Caki2 (cell line): ENCODE results near the gene PALB2. TPM values are rescaled to one million over a fixed set of nuclear protein-coding genes. Genes with fewer than 3 reads are reported as not detected.

Experiments
- DNase-seq: peaks from one replicate; pipeline ENCODE4 v3.0.0-alpha.2; 2015; ENCODE audit warnings: low read depth
- in situ Hi-C: cut with HindIII; loops from 2 replicates; pipeline ENCODE4 v1.10.0; 2016; ENCODE audit warnings: low sequenced_read_pairs, low pct_unique_long_range_greater_than_20kb, mixed read lengths
- total RNA-seq: library from RNA; depleted of rRNA; stranded (reverse); fragments of >200 nt; shearing (Covaris generic); gene quantifications from 2 replicates; pipeline ENCODE4 v1.2.3, GENCODE V29; 2014; ENCODE audit warnings: low replicate concordance; rRNA removed

Gene PALB2
- total RNA-seq: 8.0 and 12.0 TPM in 2 replicates

DNA sequence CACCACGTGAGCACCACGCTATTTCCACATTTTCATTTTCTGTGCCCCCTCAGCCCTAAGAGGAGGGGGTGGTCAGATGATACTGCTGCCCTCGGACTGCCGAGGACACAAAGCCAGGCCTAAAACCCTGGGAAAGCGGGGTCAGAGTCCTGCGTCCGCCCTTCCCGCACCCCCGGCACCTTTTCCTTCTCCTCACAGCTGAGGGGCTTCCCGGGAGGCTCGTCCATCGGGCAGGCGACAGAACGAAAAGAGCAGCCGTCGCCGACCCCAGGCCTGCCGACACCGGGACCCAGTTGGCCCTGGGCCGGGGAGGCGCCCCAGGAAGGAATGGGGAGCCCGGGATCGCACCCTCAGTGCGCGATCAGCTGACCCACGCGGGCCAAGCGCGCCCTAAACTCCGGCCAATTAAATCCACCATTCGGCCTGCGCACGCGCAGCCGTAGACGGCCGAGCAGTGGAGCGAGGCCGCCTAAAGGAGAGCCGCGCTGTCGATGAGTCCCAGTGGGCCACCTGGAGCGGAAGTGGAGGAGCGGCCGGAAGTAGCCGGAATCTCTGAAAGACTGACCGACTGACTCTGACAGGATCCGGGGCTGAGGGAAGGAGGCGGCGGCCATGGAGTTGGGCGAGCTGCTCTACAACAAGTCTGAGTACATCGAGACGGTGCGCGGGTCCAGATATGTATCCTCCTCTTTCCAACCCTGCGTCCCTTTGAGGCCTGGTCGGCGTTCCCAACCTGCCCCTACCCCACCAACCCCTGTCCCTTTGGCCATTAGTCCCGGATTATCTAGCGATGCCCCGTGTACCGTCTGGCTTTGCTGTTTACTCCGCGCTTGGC lies at the start of gene PALB2, which contains the start of gene DCTN5:
Gene PALB2 (minus strand): TSS at position 380 of the 835 bp plus-strand sequence. CDS start 153 bp downstream, at position 227.
Gene DCTN5 (plus strand): TSS at position 536 of the 835 bp plus-strand sequence. CDS start 77 bp downstream, at position 613.
- peak; percentile 87 for DNase-seq

GRCh38 chr16:23689442-23690187 lies 48.5 kb upstream of the PALB2 start:
- no peak for DNase-seq
- in situ Hi-C loops: no loop called here

More for the DNA sequence above, at the start of gene PALB2, which contains the start of gene DCTN5:
- in situ Hi-C loops: no loop called here

- no peak for DNase-seq
- in situ Hi-C loops: no loop called here
These were observed 46.1 kb upstream of the PALB2 start for GRCh38 chr16:23687034-23687808.

DNA sequence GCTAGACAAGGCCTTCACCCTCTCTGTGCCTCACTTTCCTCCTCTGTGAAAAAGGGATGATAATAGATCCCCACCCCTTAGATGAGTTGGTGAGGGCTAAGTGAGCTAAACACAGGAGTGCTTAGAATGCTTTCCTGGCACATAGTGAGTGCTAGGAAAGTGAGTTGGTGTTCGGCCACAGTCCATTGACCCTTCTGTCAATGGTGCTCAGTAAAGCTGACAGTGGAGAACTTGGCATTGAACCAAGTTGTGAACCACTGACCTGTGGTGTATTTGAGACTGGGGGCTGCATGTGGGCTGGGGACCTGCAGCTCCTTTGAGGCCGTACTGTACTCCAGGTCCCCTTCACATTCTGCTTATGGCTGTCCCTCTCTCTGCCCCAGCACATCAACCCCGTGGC lies 42.4 kb upstream of the PALB2 start:
- no peak for DNase-seq
- in situ Hi-C loops: no loop called here

DNA sequence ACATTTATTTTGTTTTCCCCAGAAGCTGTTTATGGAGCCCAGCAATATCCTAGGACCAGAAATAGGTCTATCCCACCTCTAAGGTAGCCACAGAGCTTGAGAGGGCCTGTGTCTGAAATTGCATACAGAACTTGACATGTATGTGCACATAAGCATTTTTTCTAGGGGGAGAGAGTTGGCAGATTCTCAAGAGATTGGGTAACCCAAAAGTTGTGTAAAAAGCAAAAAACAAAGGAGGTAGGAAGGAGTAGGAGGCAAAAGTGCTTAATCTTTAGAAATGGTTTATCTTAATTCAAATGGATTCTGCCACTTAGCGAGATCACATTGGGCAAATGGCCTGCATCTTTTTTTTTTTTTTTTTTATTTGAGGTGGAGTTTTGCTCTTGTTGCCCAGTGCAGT lies 41.1 kb upstream of the PALB2 start:
- DNase-seq: no peak
- in situ Hi-C loops: no loop called here

GRCh38 chr16:23679986-23680336 lies 38.9 kb upstream of the PALB2 start:
- no peak for DNase-seq
- in situ Hi-C loops: no loop called here

GRCh38 chr16:23679274-23679985 lies 38.3 kb upstream of the PALB2 start:
- peak; percentile 52 for DNase-seq
- in situ Hi-C loops: no loop called here

DNA sequence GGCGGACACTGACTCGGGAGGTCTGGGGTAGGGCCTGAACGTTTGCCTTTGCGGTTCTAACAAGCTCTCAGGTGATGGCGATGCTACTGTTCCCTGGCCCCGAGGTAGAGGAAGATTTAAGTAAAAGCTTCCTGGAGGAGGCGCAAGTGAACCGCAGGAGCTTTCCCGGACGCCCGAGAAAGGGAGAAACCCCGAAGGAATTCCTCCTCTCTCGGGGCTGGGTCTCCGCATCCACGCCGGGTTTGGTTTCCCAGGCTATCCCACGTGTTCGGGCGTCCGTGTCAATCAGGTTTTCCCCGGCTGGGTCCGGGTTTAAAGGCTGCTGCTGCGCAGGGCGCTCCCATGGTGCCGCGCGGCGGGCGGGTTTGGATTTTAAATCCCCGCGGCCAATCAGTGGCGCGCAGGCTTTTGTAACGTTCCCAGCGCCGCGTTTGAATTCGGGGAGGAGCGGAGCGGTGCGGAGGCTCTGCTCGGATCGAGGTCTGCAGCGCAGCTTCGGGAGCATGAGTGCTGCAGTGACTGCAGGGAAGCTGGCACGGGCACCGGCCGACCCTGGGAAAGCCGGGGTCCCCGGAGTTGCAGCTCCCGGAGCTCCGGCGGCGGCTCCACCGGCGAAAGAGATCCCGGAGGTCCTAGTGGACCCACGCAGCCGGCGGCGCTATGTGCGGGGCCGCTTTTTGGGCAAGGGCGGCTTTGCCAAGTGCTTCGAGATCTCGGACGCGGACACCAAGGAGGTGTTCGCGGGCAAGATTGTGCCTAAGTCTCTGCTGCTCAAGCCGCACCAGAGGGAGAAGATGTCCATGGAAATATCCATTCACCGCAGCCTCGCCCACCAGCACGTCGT lies 37.5 kb upstream of the PALB2 start, which contains the start of gene PLK1:
Gene PLK1 (plus strand): TSS at position 460 of the 844 bp plus-strand sequence. CDS start 44 bp downstream, at position 504.
- in situ Hi-C loops: no loop called here

DNA sequence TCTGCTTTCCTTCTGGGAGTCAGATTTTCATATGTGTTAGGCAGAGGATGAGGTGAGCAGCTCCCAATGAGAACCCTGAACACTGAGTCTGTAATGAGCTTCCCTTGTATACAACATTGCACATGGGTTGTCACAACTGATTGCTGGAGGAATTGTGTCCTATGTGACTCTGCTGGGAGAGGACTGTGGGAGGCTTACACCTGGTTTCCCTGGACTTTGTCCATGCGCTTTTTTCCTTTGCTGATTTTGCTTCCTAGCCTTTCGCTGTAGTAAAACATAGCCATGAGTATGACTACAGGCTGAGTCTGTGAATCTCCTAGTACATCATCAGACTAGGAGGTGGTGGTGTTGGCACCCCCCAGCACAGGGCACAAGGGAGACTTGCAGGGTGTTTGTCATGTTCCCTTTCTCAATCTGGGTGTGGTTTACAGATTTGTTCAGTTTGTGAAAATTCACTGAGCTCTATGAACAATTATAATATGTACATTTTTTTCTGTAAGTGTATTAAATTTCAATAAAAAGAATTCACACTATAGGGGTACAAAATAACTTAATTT lies 35.9 kb upstream of the PALB2 start:
- in situ Hi-C loops: no loop called here
- DNase-seq: no peak

More for the DNA sequence above, 37.5 kb upstream of the PALB2 start, which contains the start of gene PLK1:
- DNase-seq: peak; percentile 93

- DNase-seq: no peak
- in situ Hi-C loops: no loop called here
These were observed 33.0 kb upstream of the PALB2 start for GRCh38 chr16:23673971-23674614.

DNA sequence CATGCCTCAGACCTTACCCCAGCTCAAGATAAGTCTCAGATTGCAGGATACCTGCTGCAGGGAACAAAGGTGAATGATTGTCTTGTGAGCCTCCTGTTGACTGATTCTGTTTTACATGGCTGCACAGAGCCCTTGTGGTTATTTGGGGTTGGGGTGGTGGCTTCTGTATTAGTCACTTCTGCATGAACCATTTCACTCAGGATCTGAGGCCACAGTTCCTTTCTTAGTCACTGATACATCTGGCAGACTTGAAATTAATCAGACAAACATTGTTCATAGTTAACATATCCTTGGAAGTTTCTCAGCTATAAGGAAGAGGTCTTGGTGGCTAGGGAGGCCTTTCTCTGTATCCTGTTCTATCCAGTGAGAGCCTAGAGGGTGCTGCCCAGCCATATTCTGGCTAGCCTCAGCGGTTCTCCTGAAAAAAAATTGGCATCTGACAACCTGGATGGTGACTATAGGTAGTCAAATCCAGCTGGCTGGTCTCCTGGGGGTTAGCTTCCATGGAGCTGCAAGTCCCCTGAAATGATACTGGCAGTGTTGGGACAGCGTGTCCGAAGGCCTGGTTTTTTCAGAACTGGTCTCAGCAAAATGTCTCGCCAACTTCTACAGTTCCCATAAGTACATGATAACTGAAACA lies 29.1 kb upstream of the PALB2 start:
- DNase-seq: peak; percentile 87
- in situ Hi-C loops: no loop called here

DNA sequence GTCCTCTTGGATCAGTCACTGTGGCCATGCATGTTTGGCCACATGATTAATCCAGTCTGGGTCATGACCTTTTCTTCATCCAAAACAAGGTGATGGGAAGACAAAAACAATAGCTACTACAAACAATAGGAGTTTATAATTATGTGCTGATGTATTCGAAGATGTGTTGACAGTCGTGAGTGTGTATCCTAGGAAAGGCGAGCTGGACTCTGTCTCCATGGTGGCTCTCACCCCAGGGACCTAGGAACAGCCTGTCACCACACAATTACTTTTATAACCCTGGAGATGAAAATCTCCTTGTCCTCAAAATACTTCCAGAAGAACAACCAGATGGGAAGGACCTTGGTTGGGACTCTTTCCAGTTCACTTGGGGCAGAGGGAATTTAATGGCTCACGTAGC lies 27.8 kb upstream of the PALB2 start:
- in situ Hi-C loops: no loop called here
- DNase-seq: no peak

DNA sequence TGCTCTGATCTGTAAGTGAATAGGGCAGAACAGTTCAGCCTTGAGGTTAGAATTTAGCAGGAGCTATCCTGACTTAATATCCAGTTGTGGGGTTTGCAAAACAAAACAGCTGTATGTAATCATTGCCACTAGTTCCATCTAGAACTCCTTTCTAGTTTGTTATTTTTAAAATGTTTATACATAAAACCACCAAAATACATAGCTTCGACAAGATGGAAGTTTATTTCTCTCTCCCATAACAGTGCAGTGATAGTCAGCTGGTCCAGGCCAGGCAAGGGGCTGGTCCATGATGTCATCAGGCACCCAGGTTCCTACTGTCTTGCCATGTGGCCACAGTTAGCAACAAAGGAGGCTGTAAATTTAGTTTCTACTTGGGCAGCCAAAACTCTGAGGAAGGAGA lies 27.1 kb upstream of the PALB2 start:
- no peak for DNase-seq
- in situ Hi-C loops: no loop called here

GRCh38 chr16:23667355-23667659 lies 26.2 kb upstream of the PALB2 start:
- no peak for DNase-seq
- in situ Hi-C loops: no loop called here

GRCh38 chr16:23666571-23667354 lies 25.7 kb upstream of the PALB2 start:
- in situ Hi-C loops: no loop called here
- no peak for DNase-seq
